ENCODE results near the gene ABLIM1.

Gene ABLIM1

GRCh38 chr10:114485696-114486400, 172.2 kb downstream of the ABLIM1 start:
- DNase-seq: no peak

- DNase-seq: no peak
Measured at GRCh38 chr10:114483575-114483974, 174.5 kb downstream of the ABLIM1 start.

GRCh38 chr10:114482480-114483304, 175.4 kb downstream of the ABLIM1 start:
- no peak for DNase-seq

- no peak for DNase-seq
Measured at GRCh38 chr10:114481055-114481454, 177.0 kb downstream of the ABLIM1 start.

GRCh38 chr10:114479836-114480235, 178.2 kb downstream of the ABLIM1 start:
- DNase-seq: no peak

GRCh38 chr10:114479307-114479706, 178.8 kb downstream of the ABLIM1 start:
- DNase-seq: no peak

GRCh38 chr10:114478281-114478680, 179.8 kb downstream of the ABLIM1 start:
- DNase-seq: no peak

- DNase-seq: peak; percentile 75
Measured at GRCh38 chr10:114477285-114477684, 180.8 kb downstream of the ABLIM1 start.

- DNase-seq: no peak
Measured at GRCh38 chr10:114474989-114475388, 183.1 kb downstream of the ABLIM1 start.

- DNase-seq: no peak
Measured at GRCh38 chr10:114473776-114474175, 184.3 kb downstream of the ABLIM1 start.

- no peak for DNase-seq
Measured at GRCh38 chr10:114472877-114473253, 185.2 kb downstream of the ABLIM1 start.

GRCh38 chr10:114471906-114472876, 185.9 kb downstream of the ABLIM1 start:
- DNase-seq: no peak

- peak; percentile 55 for DNase-seq
Measured at GRCh38 chr10:114470956-114471905, 186.8 kb downstream of the ABLIM1 start.

GRCh38 chr10:114470361-114470760, 187.7 kb downstream of the ABLIM1 start:
- no peak for DNase-seq

- no peak for DNase-seq
Measured at GRCh38 chr10:114458955-114459354, 199.1 kb downstream of the ABLIM1 start.

GRCh38 chr10:114458216-114458920, 199.7 kb downstream of the ABLIM1 start:
- DNase-seq: no peak

- DNase-seq: no peak
Measured at GRCh38 chr10:114453576-114453975, 204.5 kb downstream of the ABLIM1 start.

GRCh38 chr10:114448897-114449296, 209.2 kb downstream of the ABLIM1 start:
- DNase-seq: no peak

GRCh38 chr10:114445332-114445731, 212.7 kb downstream of the ABLIM1 start:
- DNase-seq: no peak

GRCh38 chr10:114444819-114445218, 213.3 kb downstream of the ABLIM1 start:
- no peak for DNase-seq

GRCh38 chr10:114442091-114442630, 215.9 kb downstream of the ABLIM1 start:
- DNase-seq: no peak
